ENCODE measurements around the gene HNF1B. TPM values are rescaled to one million over a fixed set of nuclear protein-coding genes. Genes with fewer than 3 reads are reported as not detected.
"Not testable (repeated sequence)": the region's sequence is repeated elsewhere in the genome, so short reads cannot be mapped to it uniquely, and the experiment has no call there.

HNF1B gene
- total RNA-seq, 4 donors from 2014 or later: 16.5 to 39.9 (median 32.2) TPM

DNA sequence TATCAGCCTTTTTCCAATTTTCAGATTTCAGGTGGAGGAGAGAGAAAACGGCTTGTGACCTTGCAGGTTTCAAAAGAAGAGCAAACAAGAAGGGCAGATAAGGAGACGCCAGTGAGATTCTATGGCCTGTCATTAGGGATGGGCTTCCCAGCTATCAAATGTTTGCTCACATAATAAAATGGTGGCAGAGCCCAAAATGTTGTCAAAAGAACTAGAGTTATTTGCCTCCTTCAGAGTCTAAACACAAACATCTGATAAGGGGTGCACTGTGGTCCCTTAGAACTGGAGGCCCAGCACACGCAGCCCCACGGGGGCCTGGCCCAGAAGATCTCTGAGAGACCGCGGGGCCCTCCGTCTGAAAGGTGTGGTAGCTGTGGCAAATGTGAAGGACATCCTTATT is 55.5 kb downstream of the HNF1B start:
- Histone ChIP-seq H3K4me1 (no peaks in the 10 kb centered on the region), H3K4me3 (no peak overlapping the region), H3K36me3 (peaks cover 0 to 6% (median 0%) of the 10 kb centered on the region in 3 donors), H3K27me3 (no peaks in the 10 kb centered on the region), H3K9me3 (no peaks in the 10 kb centered on the region), H3K27ac (no peak overlapping the region)
- TF ChIP-seq POLR2A (IDR thresholded peaks at IDR 0.05): no peak
- TF ChIP-seq CTCF (IDR thresholded peaks at IDR 0.05): no peak
- DNase-seq: no peak

DNA sequence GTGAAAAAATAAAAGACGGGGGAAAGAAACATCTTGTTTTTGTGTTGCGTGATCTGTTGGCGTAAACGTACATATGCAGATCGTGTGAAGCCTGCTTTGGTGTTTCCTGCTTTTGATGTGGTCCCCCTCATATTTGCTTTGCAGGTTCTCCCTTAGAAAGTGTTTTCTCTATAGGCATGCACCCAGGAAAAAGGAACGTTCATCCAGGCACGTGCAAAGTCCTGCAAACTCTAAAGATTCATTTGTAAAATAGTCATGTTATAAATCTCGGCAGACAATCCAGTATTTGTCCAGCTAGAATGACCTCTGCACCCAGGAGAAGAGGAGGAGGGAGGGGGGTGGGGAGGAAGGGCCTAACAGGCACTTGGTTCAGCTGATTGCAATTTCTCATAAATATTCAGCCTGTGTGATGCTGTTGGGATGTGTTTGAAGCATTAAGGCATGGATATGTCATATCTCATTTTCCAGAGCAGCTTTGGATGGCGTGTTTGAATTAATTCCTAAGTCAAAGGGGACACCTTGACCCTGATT is 61.3 kb downstream of the HNF1B start:
- TF ChIP-seq CTCF (IDR thresholded peaks at IDR 0.05) (no peak), POLR2A (IDR thresholded peaks at IDR 0.05) (no peak)
- DNase-seq: no peak
- peaks cover 0 to 4% (median 0%) of the 10 kb centered on the region in 4 donors for H3K9me3 ChIP-seq
- H3K4me1 ChIP-seq: peaks cover 0 to 4% (median 2%) of the 10 kb centered on the region in 4 donors
- no peak overlapping the region for H3K4me3 ChIP-seq
- no peaks in the 10 kb centered on the region for H3K27me3 ChIP-seq
- peak overlapping the region in 1 of 4 donors; percentile 60 for H3K27ac ChIP-seq
- peaks cover 0 to 6% (median 0%) of the 10 kb centered on the region in 3 donors for H3K36me3 ChIP-seq

DNA sequence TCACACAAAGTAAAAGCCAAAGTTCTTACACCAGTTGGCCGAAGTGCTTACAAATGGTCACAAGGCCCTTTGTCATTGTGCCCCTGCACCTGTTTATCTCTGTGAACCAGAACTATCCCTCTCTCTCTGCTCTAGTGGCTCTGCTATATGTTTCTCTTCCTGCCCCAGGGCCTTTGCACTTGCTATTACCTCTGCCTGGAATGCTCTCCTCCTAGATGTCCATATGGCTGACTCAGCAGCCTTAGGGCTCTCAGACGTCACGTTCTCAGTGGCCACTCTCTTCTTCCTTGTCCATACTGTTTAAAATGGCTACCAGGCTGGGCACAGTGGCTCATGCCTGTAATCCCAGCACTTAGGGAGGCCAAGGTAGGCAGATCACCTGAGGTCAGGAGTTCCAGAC is 62.9 kb downstream of the HNF1B start:
- TF ChIP-seq CTCF (IDR thresholded peaks at IDR 0.05): no peak
- TF ChIP-seq POLR2A (IDR thresholded peaks at IDR 0.05): no peak
- Histone ChIP-seq H3K27me3 (no peaks in the 10 kb centered on the region), H3K36me3 (peaks cover 0 to 2% (median 0%) of the 10 kb centered on the region in 3 donors), H3K4me3 (no peak overlapping the region), H3K9me3 (peaks cover 0 to 4% (median 0%) of the 10 kb centered on the region in 4 donors), H3K4me1 (peaks cover 0 to 12% (median 2%) of the 10 kb centered on the region in 4 donors), H3K27ac (no peak overlapping the region)
- no peak for DNase-seq

GRCh38 chr17:37679995-37680394 is 64.9 kb downstream of the HNF1B start:
- peaks cover 0 to 17% (median 2%) of the 10 kb centered on the region in 4 donors for H3K4me1 ChIP-seq
- H3K36me3 ChIP-seq, H3K27me3 ChIP-seq, H3K9me3 ChIP-seq, H3K27ac ChIP-seq, DNase-seq, H3K4me3 ChIP-seq: not testable (repeated sequence)

- TF ChIP-seq CTCF (IDR thresholded peaks at IDR 0.05) (no peak), POLR2A (IDR thresholded peaks at IDR 0.05) (no peak)
- Histone ChIP-seq H3K4me1 (peaks cover 0 to 13% (median 0%) of the 10 kb centered on the region in 4 donors), H3K27me3 (no peaks in the 10 kb centered on the region), H3K9me3 (peaks cover 0 to 4% (median 0%) of the 10 kb centered on the region in 4 donors), H3K27ac (peak overlapping the region in 1 of 4 donors; percentile 82), H3K4me3 (no peak overlapping the region), H3K36me3 (no peaks in the 10 kb centered on the region)
- DNase-seq: no peak
Measured at GRCh38 chr17:37678036-37678435, 66.8 kb downstream of the HNF1B start.

GRCh38 chr17:37677021-37677420 is 67.8 kb downstream of the HNF1B start:
- H3K27ac ChIP-seq: peak overlapping the region in 1 of 4 donors; percentile 82
- peaks cover 0 to 4% (median 0%) of the 10 kb centered on the region in 4 donors for H3K9me3 ChIP-seq
- no peak for DNase-seq
- H3K4me3 ChIP-seq: no peak overlapping the region
- no peaks in the 10 kb centered on the region for H3K27me3 ChIP-seq
- H3K4me1 ChIP-seq: peaks cover 0 to 18% (median 0%) of the 10 kb centered on the region in 4 donors
- no peak for TF ChIP-seq POLR2A (IDR thresholded peaks at IDR 0.05)
- TF ChIP-seq CTCF (IDR thresholded peaks at IDR 0.05): no peak
- H3K36me3 ChIP-seq: no peaks in the 10 kb centered on the region
